GM12878 (cell line): ENCODE results near the gene PAPOLA.

ENCODE experiments used
- CBX3 ChIP-seq: fragments of 200-600 bp; sonication (generic); IDR thresholded peaks from 2 replicates; pipeline ENCODE4 v1.6.1; 2016; ENCODE audit warnings: low read depth, borderline replicate concordance
- CTCF ChIP-seq, 3 experiments: IDR thresholded peaks in 2 of 3; conservative IDR thresholded peaks in 1 of 3; 2 replicates each; pipeline ENCODE4 v1.5.1; 2011; ENCODE audit warnings: low read depth in 3 of 3, low read length in 3 of 3, mild to moderate bottlenecking in 3 of 3, control low read depth in 2 of 3, moderate library complexity in 2 of 3, inconsistent platforms in 1 of 3, mixed read lengths in 1 of 3; ENCODE audit not compliant: control insufficient read depth in 2 of 3, insufficient read depth in 1 of 3; ENCODE audit errors: extremely low read depth in 1 of 3
- KDM1A ChIP-seq: fragments of 200-600 bp; sonication (generic); IDR thresholded peaks from 2 replicates; pipeline ENCODE4 v1.6.1; 2016; ENCODE audit warnings: borderline replicate concordance

- TF ChIP-seq CBX3 = no peak
- no peak for TF ChIP-seq KDM1A
- TF ChIP-seq CTCF (IDR thresholded peaks at IDR 0.05 in 2 of 3, conservative IDR thresholded peaks at IDR 0.05 in 1 of 3; ENCODE audit: control insufficient read depth in 2 of 3, extremely low read depth in 1 of 3, insufficient read depth in 1 of 3, low read depth in 3 of 3, low read length in 3 of 3) = no peak
Measured at GRCh38 chr14:96580566-96580965, 78.4 kb downstream of the PAPOLA start.
